Left forelimb (tissue), 1 donor: ENCODE data around the gene JPT1.

Source experiments
- DNase-seq: peaks from one replicate; pipeline ENCODE4 v3.0.0-alpha.2; 2018; ENCODE audit warnings: low spot score

Gene JPT1

GRCh38 chr17:75105126-75106080 is 48.9 kb downstream of the JPT1 start:
- DNase-seq: no peak

GRCh38 chr17:75103601-75104554 is 50.4 kb downstream of the JPT1 start:
- DNase-seq: no peak

GRCh38 chr17:75102385-75102821 is 51.9 kb downstream of the JPT1 start:
- no peak for DNase-seq

GRCh38 chr17:75099881-75100595 is 54.3 kb downstream of the JPT1 start:
- DNase-seq: no peak

GRCh38 chr17:75098861-75099260 is 55.5 kb downstream of the JPT1 start:
- DNase-seq: no peak

GRCh38 chr17:75097865-75098264 is 56.4 kb downstream of the JPT1 start:
- no peak for DNase-seq

GRCh38 chr17:75096082-75096625 is 58.2 kb downstream of the JPT1 start:
- no peak for DNase-seq

- no peak for DNase-seq
Observed at GRCh38 chr17:75094871-75095399, 59.4 kb downstream of the JPT1 start.

- DNase-seq: no peak
Observed at GRCh38 chr17:75093548-75094158, 60.7 kb downstream of the JPT1 start.

- no peak for DNase-seq
Observed at GRCh38 chr17:75091855-75092327, 62.4 kb downstream of the JPT1 start.

GRCh38 chr17:75090871-75091854 is 63.1 kb downstream of the JPT1 start:
- DNase-seq: no peak

- no peak for DNase-seq
Observed at GRCh38 chr17:75088465-75089417, 65.6 kb downstream of the JPT1 start.

- DNase-seq: peak; percentile 90
Observed at GRCh38 chr17:75087558-75088453, 66.5 kb downstream of the JPT1 start, which contains the start of gene SLC16A5. Gene SLC16A5 (plus strand): TSS chr17:75087954. CDS start chr17:75093637, 5,683 bp downstream.

- no peak for DNase-seq
Observed at GRCh38 chr17:75087182-75087557, 67.1 kb downstream of the JPT1 start.

GRCh38 chr17:75086496-75087181 is 67.7 kb downstream of the JPT1 start:
- no peak for DNase-seq
